Left lung (tissue), 10 donors: ENCODE data around the gene PRR13. TPM values are rescaled to one million over a fixed set of nuclear protein-coding genes. Genes with fewer than 3 reads are reported as not detected.
A peak's percentile ranks its signal among the peaks of the same experiment; 100 is the strongest.

Experiments used
- ATAC-seq: fragments of 200-7000 bp; cut with Tn5 transposase; one replicate; pipeline ENCODE4 v1.9.1; 2020; ENCODE audit warnings: moderate library complexity
- DNase-seq, 4 donors: peaks; one replicate each; pipeline ENCODE4 v3.0.0-alpha.2; 2013 to 2020
- H3K27ac ChIP-seq, 2 donors: fragments of 200-600 bp; sonication (generic) in 1 of 2; one replicate each; pipeline versions ENCODE4 v1.5.0 to v1.8.0; 2020 to 2021
- H3K27me3 ChIP-seq, 2 donors: fragments of 200-600 bp; sonication (generic) in 1 of 2; one replicate each; pipeline versions ENCODE4 v1.5.0 to v1.8.0; 2020 to 2021
- H3K36me3 ChIP-seq, 2 donors: fragments of 200-600 bp; sonication (generic) in 1 of 2; one replicate each; pipeline versions ENCODE4 v1.5.0 to v1.8.0; 2020 to 2021
- H3K4me1 ChIP-seq, 2 donors: fragments of 200-600 bp; one replicate each; pipeline ENCODE4 v1.8.0; 2021
- H3K4me3 ChIP-seq, 2 donors: fragments of 200-600 bp; sonication (generic) in 1 of 2; one replicate each; pipeline versions ENCODE4 v1.5.0 to v1.8.0; 2020 to 2021; ENCODE audit warnings: mild to moderate bottlenecking in 1 of 2
- H3K9me3 ChIP-seq, 2 donors: fragments of 200-600 bp; sonication (generic) in 1 of 2; one replicate each; pipeline versions ENCODE4 v1.5.0 to v1.8.0; 2020 to 2021
- intact Hi-C, 2 donors: fragments of 100-400 bp; cut with DNase I; formaldehyde crosslinking; loops; one replicate each; pipeline versions ENCODE4 v1.11.2 to v1.14.2; 2022
- polyA plus RNA-seq, 6 donors: library from polyadenylated mRNA; unstranded; fragments of 120-200 nt; gene quantifications; one replicate each; pipeline ENCODE4 v1.2.1, GENCODE V29; 2013; ENCODE audit not compliant: insufficient read length in 6 of 6
- total RNA-seq, 2 donors: library from RNA; stranded (reverse); fragmentation: NEBNext Ultra II Directional; extraction: Animal tissue kit (Norgen Biotek cat#: 25700); gene quantifications; one replicate each; pipeline ENCODE4 v1.2.1, GENCODE V29; 2021
- TF ChIP-seq, protein P1 (sequence below), 2 donors: fragments of 200-600 bp; sonication (generic) in 1 of 2; IDR thresholded peaks; one replicate each; pipeline versions ENCODE4 v1.5.0 to v1.8.0; 2021; ENCODE audit warnings: antibody characterized with exemption in 2 of 2
- donor health status: DM: no; HTN: yes; CAD: no.
- donor health status: DM: no; HTN: no; CAD: no.

The PRR13 gene
- total and polyA plus RNA-seq, 8 donors = 82.7 to 155 (median 115) TPM

DNA sequence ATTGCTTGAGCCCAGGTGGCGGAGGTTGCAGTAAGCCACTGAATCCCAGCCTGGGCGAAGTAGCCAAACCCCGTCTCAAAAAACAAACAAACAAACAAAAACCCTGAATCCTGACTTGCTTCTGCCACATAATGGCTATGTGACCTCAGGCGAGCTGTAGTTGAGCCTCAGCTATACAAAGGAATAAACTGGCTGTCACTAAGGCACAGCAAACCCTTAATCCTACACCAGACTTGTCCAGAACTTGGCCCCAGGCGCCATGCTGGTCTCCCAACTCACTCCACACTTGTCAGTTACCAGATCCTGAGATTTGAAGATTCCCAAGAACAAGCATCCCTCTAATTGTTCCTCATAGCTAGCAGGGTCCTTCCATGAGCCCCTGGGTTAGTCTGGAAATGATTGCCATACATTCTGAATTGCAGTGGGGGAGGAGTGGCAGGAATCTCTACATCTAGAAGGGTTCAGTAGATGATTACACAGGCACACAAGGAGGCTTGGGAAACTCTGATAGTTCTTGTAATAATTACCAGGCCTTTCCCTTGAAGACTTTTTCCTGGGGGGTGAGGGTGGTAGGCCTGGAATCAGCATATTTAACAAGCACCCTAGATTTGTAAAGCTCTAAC lies 47.8 kb downstream of the PRR13 start:
- Histone ChIP-seq H3K27me3 (no peaks in the 10 kb centered on the region), H3K9me3 (no peaks in the 10 kb centered on the region), H3K4me3 (no peak overlapping the region), H3K36me3 (peaks cover 0 to 36% of the 10 kb centered on the region in 2 donors), H3K4me1 (peaks cover 10 to 29% of the 10 kb centered on the region in 2 donors), H3K27ac (no peak overlapping the region)
- no peak for ATAC-seq
- intact Hi-C loops = no loop called here
- DNase-seq = no peak
- TF ChIP-seq, protein P1, sequence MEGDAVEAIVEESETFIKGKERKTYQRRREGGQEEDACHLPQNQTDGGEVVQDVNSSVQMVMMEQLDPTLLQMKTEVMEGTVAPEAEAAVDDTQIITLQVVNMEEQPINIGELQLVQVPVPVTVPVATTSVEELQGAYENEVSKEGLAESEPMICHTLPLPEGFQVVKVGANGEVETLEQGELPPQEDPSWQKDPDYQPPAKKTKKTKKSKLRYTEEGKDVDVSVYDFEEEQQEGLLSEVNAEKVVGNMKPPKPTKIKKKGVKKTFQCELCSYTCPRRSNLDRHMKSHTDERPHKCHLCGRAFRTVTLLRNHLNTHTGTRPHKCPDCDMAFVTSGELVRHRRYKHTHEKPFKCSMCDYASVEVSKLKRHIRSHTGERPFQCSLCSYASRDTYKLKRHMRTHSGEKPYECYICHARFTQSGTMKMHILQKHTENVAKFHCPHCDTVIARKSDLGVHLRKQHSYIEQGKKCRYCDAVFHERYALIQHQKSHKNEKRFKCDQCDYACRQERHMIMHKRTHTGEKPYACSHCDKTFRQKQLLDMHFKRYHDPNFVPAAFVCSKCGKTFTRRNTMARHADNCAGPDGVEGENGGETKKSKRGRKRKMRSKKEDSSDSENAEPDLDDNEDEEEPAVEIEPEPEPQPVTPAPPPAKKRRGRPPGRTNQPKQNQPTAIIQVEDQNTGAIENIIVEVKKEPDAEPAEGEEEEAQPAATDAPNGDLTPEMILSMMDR (IDR thresholded peaks at IDR 0.05) = no peak

DNA sequence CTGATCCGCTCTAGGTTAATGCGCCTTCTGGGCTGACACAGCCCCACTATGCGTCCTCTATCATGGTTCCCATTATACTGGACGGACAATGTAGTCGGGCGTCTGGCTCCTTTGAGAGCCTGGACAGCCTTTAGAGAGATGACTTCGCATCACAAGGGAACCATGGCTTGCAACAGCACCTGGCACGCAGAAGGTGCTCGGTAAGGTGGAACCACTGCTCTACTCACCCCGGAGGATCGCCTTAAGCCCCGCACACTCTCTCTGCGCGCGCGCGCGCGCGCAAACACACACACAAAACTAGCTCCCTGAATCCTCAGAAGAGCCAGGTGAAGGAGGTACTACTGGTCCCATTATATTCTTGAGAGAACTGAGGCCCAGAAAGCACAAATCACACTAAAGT lies 50.7 kb downstream of the PRR13 start:
- no peaks in the 10 kb centered on the region for H3K27me3 ChIP-seq
- ATAC-seq (no peak), DNase-seq (no peak)
- H3K4me3 ChIP-seq = peak overlapping the region; percentile 39 to 52
- peaks cover 0 to 7% of the 10 kb centered on the region in 2 donors for H3K36me3 ChIP-seq
- intact Hi-C loops = no loop called here
- H3K4me1 ChIP-seq = peaks cover 25 to 43% of the 10 kb centered on the region in 2 donors
- H3K27ac ChIP-seq = peak overlapping the region; percentile 82 to 86
- TF ChIP-seq, protein P1 (IDR thresholded peaks at IDR 0.05) = no peak
- H3K9me3 ChIP-seq = no peaks in the 10 kb centered on the region

DNA sequence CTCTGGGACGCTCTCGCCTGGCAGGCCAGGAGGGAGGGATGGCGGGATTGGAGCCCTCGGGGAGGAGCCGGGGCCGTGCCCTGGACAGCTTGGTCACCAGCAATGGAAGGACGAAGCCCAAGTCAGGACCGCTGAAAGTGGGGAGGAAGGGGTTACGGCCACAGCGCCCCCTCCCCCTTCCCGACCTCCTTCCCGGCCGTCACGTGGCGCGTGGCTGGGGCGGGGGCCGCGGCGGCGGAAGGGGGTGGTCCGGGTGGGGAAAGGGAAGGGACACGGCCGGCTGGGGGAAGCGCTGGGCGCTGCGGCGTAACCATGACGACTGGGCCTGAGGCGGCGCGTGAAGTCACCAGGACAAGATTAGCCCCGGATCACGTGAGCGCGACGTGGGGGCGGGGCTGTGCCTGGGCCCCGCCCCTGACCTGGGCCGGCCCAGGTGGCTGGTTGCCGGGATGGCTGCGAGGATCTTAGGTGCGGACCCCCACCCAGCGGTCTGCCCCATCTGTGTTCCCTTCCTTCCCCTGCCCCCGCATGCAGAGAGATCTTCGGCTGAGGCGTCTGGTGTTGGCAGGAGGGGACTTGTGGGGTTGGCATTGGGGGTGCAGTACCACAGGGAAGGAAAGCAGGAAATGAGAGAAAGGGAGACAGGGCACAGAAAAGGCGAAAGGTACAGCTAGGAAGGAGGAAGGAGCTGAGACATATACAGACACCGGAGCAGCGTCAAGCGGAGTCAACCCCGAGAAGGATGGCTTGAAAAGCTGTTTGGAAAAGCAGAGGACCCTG lies 51.5 kb downstream of the PRR13 start:
- Histone ChIP-seq H3K27me3 (no peaks in the 10 kb centered on the region), H3K9me3 (no peaks in the 10 kb centered on the region), H3K36me3 (no peaks in the 10 kb centered on the region), H3K4me1 (peaks cover 25 to 40% of the 10 kb centered on the region in 2 donors), H3K27ac (peak overlapping the region; percentile 82 to 86), H3K4me3 (peak overlapping the region; percentile 39 to 52)
- intact Hi-C loops = no loop called here
- peak; percentile 95 to 99 (median 98) for DNase-seq
- TF ChIP-seq, protein P1 (IDR thresholded peaks at IDR 0.05) = no peak
- peak; percentile 96 for ATAC-seq

DNA sequence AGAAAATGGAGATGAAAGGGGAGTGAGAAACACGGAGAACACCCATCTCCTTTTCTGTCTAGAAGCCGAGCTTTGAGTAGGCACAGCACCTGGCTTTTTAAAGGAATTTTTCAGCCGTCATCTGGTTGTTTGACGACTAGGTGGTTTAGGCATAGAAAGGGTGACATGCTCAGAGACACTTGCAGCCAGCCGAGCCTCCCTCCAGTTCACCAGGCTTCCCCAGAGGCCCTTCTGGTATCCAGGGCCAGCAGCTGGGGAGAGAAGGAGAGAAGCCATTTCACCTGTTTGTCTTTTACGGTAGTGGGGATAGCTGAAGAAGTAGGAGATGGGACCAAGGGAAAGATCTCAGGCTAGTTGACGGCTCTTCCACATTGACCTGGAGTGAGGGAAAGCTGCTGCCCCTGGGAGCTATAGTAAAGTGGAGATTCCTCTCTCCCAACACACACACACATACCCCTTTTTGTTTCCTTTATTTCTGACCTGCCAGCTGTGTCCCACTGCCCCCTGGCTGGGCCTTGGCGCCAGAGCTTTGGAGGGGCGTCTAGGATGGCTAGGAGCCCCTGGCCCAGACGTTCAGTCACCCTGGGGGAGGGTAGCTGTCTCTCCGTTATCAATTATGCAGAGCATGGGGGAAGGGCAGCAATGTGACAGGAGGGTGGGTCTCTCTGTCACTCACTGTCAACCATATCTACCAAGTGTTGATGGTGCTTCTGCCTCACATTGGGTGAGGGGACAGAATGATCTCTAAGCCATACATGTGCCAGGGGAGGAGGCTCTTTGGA lies 52.3 kb downstream of the PRR13 start:
- no peak for ATAC-seq
- Histone ChIP-seq H3K4me1 (peaks cover 25 to 46% of the 10 kb centered on the region in 2 donors), H3K9me3 (no peaks in the 10 kb centered on the region), H3K4me3 (peak overlapping the region; percentile 39 to 52), H3K27me3 (no peaks in the 10 kb centered on the region), H3K36me3 (no peaks in the 10 kb centered on the region), H3K27ac (peak overlapping the region; percentile 82 to 86)
- TF ChIP-seq, protein P1 (IDR thresholded peaks at IDR 0.05) = no peak
- DNase-seq = no peak
- intact Hi-C loops = no loop called here

Other genes starting within 250 kb of the PRR13 start
- 10 to 100 TPM in 1 of 2 donors, 1 to 10 TPM in 1; 3.8 to 10.9 TPM for gene ITGB7, start 234.5 kb upstream of the PRR13 start, total RNA-seq
- gene ITGB7, start 234.5 kb upstream of the PRR13 start, polyA plus RNA-seq = 1 to 10 TPM; 1.1 to 2.8 (median 1.7) TPM
- gene RARG, start 209.5 kb upstream of the PRR13 start, total RNA-seq = 10 to 100 TPM; 38.2 to 38.6 TPM
- gene RARG, start 209.5 kb upstream of the PRR13 start, polyA plus RNA-seq = 10 to 100 TPM; 43.1 to 62.5 (median 47.7) TPM
- 1 to 10 TPM; 2.8 to 4.1 TPM for gene ESPL1, start 173.4 kb upstream of the PRR13 start, total RNA-seq
- gene ESPL1, start 173.4 kb upstream of the PRR13 start, polyA plus RNA-seq = 10 to 100 TPM in 5 of 6 donors, 1 to 10 TPM in 1; 8.6 to 21.7 (median 12.9) TPM
- 100 to 1,000 TPM; 321 to 370 TPM for gene PFDN5, start 146.2 kb upstream of the PRR13 start, total RNA-seq
- 100 to 1,000 TPM; 651 to 800 (median 738) TPM for gene PFDN5, start 146.2 kb upstream of the PRR13 start, polyA plus RNA-seq
- 10 to 100 TPM; 27.7 to 45.2 TPM for gene MYG1, start 142.0 kb upstream of the PRR13 start, total RNA-seq
- gene MYG1, start 142.0 kb upstream of the PRR13 start, polyA plus RNA-seq = 10 to 100 TPM; 40.2 to 51.0 (median 48.5) TPM
- gene AAAS, start 120.1 kb upstream of the PRR13 start, total RNA-seq = 10 to 100 TPM; 44.0 to 51.2 TPM
- 10 to 100 TPM; 71.8 to 87.9 (median 79.6) TPM for gene AAAS, start 120.1 kb upstream of the PRR13 start, polyA plus RNA-seq
- under 1 TPM in 1 of 2 donors, not detected in 1; 0.64 TPM for gene SP7, start 105.4 kb upstream of the PRR13 start, total RNA-seq
- gene SP7, start 105.4 kb upstream of the PRR13 start, polyA plus RNA-seq = under 1 TPM; 0.11 to 0.31 (median 0.15) TPM
- gene SP1, start 61.6 kb upstream of the PRR13 start, total RNA-seq = 10 to 100 TPM; 69.5 to 78.0 TPM
- 10 to 100 TPM; 74.1 to 82.0 (median 79.7) TPM for gene SP1, start 61.6 kb upstream of the PRR13 start, polyA plus RNA-seq
- gene AMHR2, start 17.9 kb upstream of the PRR13 start, total RNA-seq = under 1 TPM in 1 of 2 donors, not detected in 1; 0.18 TPM
- 1 to 10 TPM; 1.7 to 3.7 (median 3.4) TPM for gene AMHR2, start 17.9 kb upstream of the PRR13 start, polyA plus RNA-seq
- 100 to 1,000 TPM; 634 to 679 TPM for gene PCBP2, start 10.4 kb downstream of the PRR13 start, total RNA-seq
- 1,000 to 10,000 TPM in 5 of 6 donors, 100 to 1,000 TPM in 1; 986 to 1,132 (median 1,062) TPM for gene PCBP2, start 10.4 kb downstream of the PRR13 start, polyA plus RNA-seq
- gene MAP3K12, start 57.7 kb downstream of the PRR13 start, total RNA-seq = 10 to 100 TPM; 19.9 to 24.2 TPM
- 10 to 100 TPM; 28.7 to 38.0 (median 32.2) TPM for gene MAP3K12, start 57.7 kb downstream of the PRR13 start, polyA plus RNA-seq
- 10 to 100 TPM; 35.6 to 39.9 TPM for gene TARBP2, start 59.5 kb downstream of the PRR13 start, total RNA-seq
- 10 to 100 TPM; 43.5 to 58.6 (median 50.1) TPM for gene TARBP2, start 59.5 kb downstream of the PRR13 start, polyA plus RNA-seq
- gene NPFF, start 65.8 kb downstream of the PRR13 start, total RNA-seq = not detected
- 1 to 10 TPM in 2 of 6 donors, under 1 TPM in 3, not detected in 1; 0.65 to 1.1 (median 0.94) TPM for gene NPFF, start 65.8 kb downstream of the PRR13 start, polyA plus RNA-seq
- gene ATF7, start 184.6 kb downstream of the PRR13 start, total RNA-seq = 10 to 100 TPM; 48.7 to 58.5 TPM
- gene ATF7, start 184.6 kb downstream of the PRR13 start, polyA plus RNA-seq = 10 to 100 TPM; 61.4 to 72.5 (median 66.4) TPM
- 100 to 1,000 TPM; 247 to 263 TPM for gene ATP5MC2, start 234.3 kb downstream of the PRR13 start, total RNA-seq
- 100 to 1,000 TPM; 584 to 653 (median 621) TPM for gene ATP5MC2, start 234.3 kb downstream of the PRR13 start, polyA plus RNA-seq